ENCODE results near the gene EFCAB6.

EFCAB6 gene

GRCh38 chr22:43501878-43502277 is 310.2 kb downstream of the EFCAB6 start:
- H3K9ac ChIP-seq (ENCODE audit: low read length), result no peak overlapping the region
- no peak overlapping the region for H3K14ac ChIP-seq (ENCODE audit: low read length)
- H2BK5ac ChIP-seq (ENCODE audit: low read depth, low read length, poor library complexity), result no peak overlapping the region
- no peak overlapping the region for H4K91ac ChIP-seq (ENCODE audit: low read depth, low read length)
- no peak overlapping the region for H4K8ac ChIP-seq (ENCODE audit: low read depth, low read length)
- H3K4ac ChIP-seq (ENCODE audit: low read depth, low read length), result no peak overlapping the region
- no peaks in the 10 kb centered on the region for H3K79me1 ChIP-seq (ENCODE audit: low read length)
- no CpG with 5 or more reads among the region's 11 CpGs for WGBS (ENCODE audit: extremely low coverage, insufficient coverage, insufficient read length)
- no peaks in the 10 kb centered on the region for H3K79me2 ChIP-seq (ENCODE audit: control insufficient read depth, insufficient read depth, low read length, poor library complexity)
- no peak overlapping the region for H3K18ac ChIP-seq (ENCODE audit: low read length)
- DNase-seq, result no peak
- no peak overlapping the region for H2BK12ac ChIP-seq (ENCODE audit: low read length)
- H2AFZ ChIP-seq (ENCODE audit: insufficient read depth, low read length, poor library complexity), result no peak overlapping the region
- no peak overlapping the region for H3K23ac ChIP-seq (ENCODE audit: low read length)
- H2AK5ac ChIP-seq (ENCODE audit: low read length), result no peak overlapping the region
- peaks cover 33% of the 10 kb centered on the region for H3K9me3 ChIP-seq (ENCODE audit: insufficient read depth, low read depth, low read length)
- H3K27ac ChIP-seq (ENCODE audit: low read depth, low read length), result no peak overlapping the region
- H3K4me2 ChIP-seq (ENCODE audit: low read length), result no peak overlapping the region
- H2BK120ac ChIP-seq (ENCODE audit: insufficient read depth, low read length, poor library complexity), result no peak overlapping the region
- H3K4me1 ChIP-seq (ENCODE audit: control insufficient read depth in 1 of 2, insufficient read depth in 2 of 2, low read length in 2 of 2), result no peaks in the 10 kb centered on the region
- no peaks in the 10 kb centered on the region for H3K36me3 ChIP-seq (ENCODE audit: control insufficient read depth in 1 of 2, insufficient read depth in 2 of 2, low read length in 2 of 2)
- H3K4me3 ChIP-seq (ENCODE audit: low read depth, low read length), result no peak overlapping the region
- H4K12ac ChIP-seq (ENCODE audit: low read depth, low read length), result no peak overlapping the region
- no peaks in the 10 kb centered on the region for H3K27me3 ChIP-seq (ENCODE audit: insufficient read depth, low read length)

GRCh38 chr22:43500792-43501785 is 311.0 kb downstream of the EFCAB6 start:
- Histone ChIP-seq H3K18ac (ENCODE audit: low read length) (no peak overlapping the region), H4K91ac (ENCODE audit: low read depth, low read length) (no peak overlapping the region), H2BK5ac (ENCODE audit: low read depth, low read length, poor library complexity) (no peak overlapping the region), H2BK120ac (ENCODE audit: insufficient read depth, low read length, poor library complexity) (no peak overlapping the region), H2AK5ac (ENCODE audit: low read length) (no peak overlapping the region), H3K27ac (ENCODE audit: low read depth, low read length) (no peak overlapping the region), H2BK12ac (ENCODE audit: low read length) (no peak overlapping the region), H2AFZ (ENCODE audit: insufficient read depth, low read length, poor library complexity) (no peak overlapping the region), H3K27me3 (ENCODE audit: insufficient read depth, low read length) (no peaks in the 10 kb centered on the region), H3K4me2 (ENCODE audit: low read length) (no peak overlapping the region), H3K79me2 (ENCODE audit: control insufficient read depth, insufficient read depth, low read length, poor library complexity) (no peaks in the 10 kb centered on the region), H3K36me3 (ENCODE audit: control insufficient read depth in 1 of 2, insufficient read depth in 2 of 2, low read length in 2 of 2) (no peaks in the 10 kb centered on the region), H3K79me1 (ENCODE audit: low read length) (no peaks in the 10 kb centered on the region), H4K8ac (ENCODE audit: low read depth, low read length) (no peak overlapping the region), H3K4ac (ENCODE audit: low read depth, low read length) (no peak overlapping the region), H3K23ac (ENCODE audit: low read length) (no peak overlapping the region), H3K9me3 (ENCODE audit: insufficient read depth, low read depth, low read length) (peaks cover 33% of the 10 kb centered on the region), H3K4me1 (ENCODE audit: control insufficient read depth in 1 of 2, insufficient read depth in 2 of 2, low read length in 2 of 2) (no peaks in the 10 kb centered on the region), H3K9ac (ENCODE audit: low read length) (no peak overlapping the region), H3K14ac (ENCODE audit: low read length) (no peak overlapping the region), H3K4me3 (ENCODE audit: low read depth, low read length) (no peak overlapping the region), H4K12ac (ENCODE audit: low read depth, low read length) (no peak overlapping the region)
- no CpG with 5 or more reads among the region's 22 CpGs for WGBS (ENCODE audit: extremely low coverage, insufficient coverage, insufficient read length)
- DNase-seq, result no peak

- peaks cover 37% of the 10 kb centered on the region for H3K9me3 ChIP-seq (ENCODE audit: insufficient read depth, low read depth, low read length)
- no peak overlapping the region for H4K91ac ChIP-seq (ENCODE audit: low read depth, low read length)
- H3K79me1 ChIP-seq (ENCODE audit: low read length), result no peaks in the 10 kb centered on the region
- H3K4me3 ChIP-seq (ENCODE audit: low read depth, low read length), result no peak overlapping the region
- H2AK5ac ChIP-seq (ENCODE audit: low read length), result no peak overlapping the region
- H3K4me1 ChIP-seq (ENCODE audit: control insufficient read depth in 1 of 2, insufficient read depth in 2 of 2, low read length in 2 of 2), result no peaks in the 10 kb centered on the region
- no CpG with 5 or more reads among the region's 1 CpG for WGBS (ENCODE audit: extremely low coverage, insufficient coverage, insufficient read length)
- H4K8ac ChIP-seq (ENCODE audit: low read depth, low read length), result no peak overlapping the region
- no peak overlapping the region for H2BK120ac ChIP-seq (ENCODE audit: insufficient read depth, low read length, poor library complexity)
- H3K4ac ChIP-seq (ENCODE audit: low read depth, low read length), result no peak overlapping the region
- no peak for DNase-seq
- H3K79me2 ChIP-seq (ENCODE audit: control insufficient read depth, insufficient read depth, low read length, poor library complexity), result no peaks in the 10 kb centered on the region
- H3K9ac ChIP-seq (ENCODE audit: low read length), result no peak overlapping the region
- H3K14ac ChIP-seq (ENCODE audit: low read length), result no peak overlapping the region
- no peak overlapping the region for H3K4me2 ChIP-seq (ENCODE audit: low read length)
- no peaks in the 10 kb centered on the region for H3K27me3 ChIP-seq (ENCODE audit: insufficient read depth, low read length)
- H3K36me3 ChIP-seq (ENCODE audit: control insufficient read depth in 1 of 2, insufficient read depth in 2 of 2, low read length in 2 of 2), result no peaks in the 10 kb centered on the region
- H2AFZ ChIP-seq (ENCODE audit: insufficient read depth, low read length, poor library complexity), result no peak overlapping the region
- no peak overlapping the region for H3K27ac ChIP-seq (ENCODE audit: low read depth, low read length)
- H3K23ac ChIP-seq (ENCODE audit: low read length), result no peak overlapping the region
- H4K12ac ChIP-seq (ENCODE audit: low read depth, low read length), result no peak overlapping the region
- no peak overlapping the region for H2BK5ac ChIP-seq (ENCODE audit: low read depth, low read length, poor library complexity)
- H2BK12ac ChIP-seq (ENCODE audit: low read length), result no peak overlapping the region
- H3K18ac ChIP-seq (ENCODE audit: low read length), result no peak overlapping the region
Observed at GRCh38 chr22:43498856-43499253, 313.2 kb downstream of the EFCAB6 start.

GRCh38 chr22:43497956-43498855 is 313.9 kb downstream of the EFCAB6 start:
- H3K27me3 ChIP-seq (ENCODE audit: insufficient read depth, low read length), result no peaks in the 10 kb centered on the region
- no peak overlapping the region for H2BK120ac ChIP-seq (ENCODE audit: insufficient read depth, low read length, poor library complexity)
- H3K79me1 ChIP-seq (ENCODE audit: low read length), result no peaks in the 10 kb centered on the region
- DNase-seq, result no peak
- H2AK5ac ChIP-seq (ENCODE audit: low read length), result no peak overlapping the region
- H4K91ac ChIP-seq (ENCODE audit: low read depth, low read length), result no peak overlapping the region
- no peak overlapping the region for H2AFZ ChIP-seq (ENCODE audit: insufficient read depth, low read length, poor library complexity)
- H3K9me3 ChIP-seq (ENCODE audit: insufficient read depth, low read depth, low read length), result peaks cover 35% of the 10 kb centered on the region
- no peak overlapping the region for H2BK12ac ChIP-seq (ENCODE audit: low read length)
- H3K18ac ChIP-seq (ENCODE audit: low read length), result no peak overlapping the region
- no peak overlapping the region for H3K9ac ChIP-seq (ENCODE audit: low read length)
- no peak overlapping the region for H3K4ac ChIP-seq (ENCODE audit: low read depth, low read length)
- H3K4me3 ChIP-seq (ENCODE audit: low read depth, low read length), result no peak overlapping the region
- H3K27ac ChIP-seq (ENCODE audit: low read depth, low read length), result no peak overlapping the region
- H3K4me1 ChIP-seq (ENCODE audit: control insufficient read depth in 1 of 2, insufficient read depth in 2 of 2, low read length in 2 of 2), result no peaks in the 10 kb centered on the region
- WGBS (ENCODE audit: extremely low coverage, insufficient coverage, insufficient read length), result no CpG with 5 or more reads among the region's 16 CpGs
- no peak overlapping the region for H4K8ac ChIP-seq (ENCODE audit: low read depth, low read length)
- no peaks in the 10 kb centered on the region for H3K36me3 ChIP-seq (ENCODE audit: control insufficient read depth in 1 of 2, insufficient read depth in 2 of 2, low read length in 2 of 2)
- no peak overlapping the region for H3K4me2 ChIP-seq (ENCODE audit: low read length)
- H4K12ac ChIP-seq (ENCODE audit: low read depth, low read length), result no peak overlapping the region
- no peaks in the 10 kb centered on the region for H3K79me2 ChIP-seq (ENCODE audit: control insufficient read depth, insufficient read depth, low read length, poor library complexity)
- no peak overlapping the region for H3K23ac ChIP-seq (ENCODE audit: low read length)
- no peak overlapping the region for H2BK5ac ChIP-seq (ENCODE audit: low read depth, low read length, poor library complexity)
- H3K14ac ChIP-seq (ENCODE audit: low read length), result no peak overlapping the region
